HG03520 (cell line): ENCODE measurements around the gene CHD6.

Source experiments
- ATAC-seq: cut with Tn5 transposase; IDR thresholded peaks from one replicate; pipeline ENCODE4 v1.9.1; 2021; ENCODE audit warnings: mild to moderate bottlenecking, moderate library complexity; ENCODE audit not compliant: unreplicated experiment

Gene CHD6

DNA sequence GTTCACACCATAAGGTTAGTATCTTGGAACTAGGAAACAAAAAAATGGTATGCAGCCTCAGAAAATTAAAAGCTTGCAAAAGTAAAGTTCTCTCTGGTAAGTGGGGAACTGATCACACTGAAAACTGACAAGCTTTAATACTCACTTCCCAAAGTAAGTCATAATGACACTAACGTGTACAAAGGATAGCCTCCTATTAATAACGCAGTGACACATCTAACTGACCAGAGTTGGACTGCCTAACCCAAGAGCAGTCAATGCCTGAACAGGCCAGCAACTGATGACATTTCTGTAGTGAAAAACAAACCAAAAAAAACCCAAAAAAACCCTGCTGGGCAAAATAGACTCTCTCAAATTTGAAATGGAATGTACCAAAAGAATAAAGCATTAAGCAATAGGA, 30.7 kb downstream of the CHD6 start:
- ATAC-seq: no peak

DNA sequence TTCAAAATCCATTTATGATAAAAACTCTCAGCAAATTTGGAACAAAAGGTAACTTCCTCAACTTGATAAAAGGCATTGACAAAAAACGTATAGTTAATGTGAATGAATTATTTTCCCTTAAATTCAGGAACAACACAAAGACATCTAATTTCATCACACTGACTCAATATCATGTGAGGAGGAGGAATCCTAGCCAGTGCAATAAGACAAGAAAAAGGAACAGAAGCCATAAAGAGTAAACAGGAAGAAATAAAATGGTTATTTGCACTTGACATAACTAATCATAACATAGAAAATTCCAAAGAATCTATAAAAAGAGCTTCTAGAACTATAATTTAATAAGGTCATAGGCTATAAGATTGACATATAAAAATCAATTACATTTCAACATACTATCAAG, 31.4 kb downstream of the CHD6 start:
- no peak for ATAC-seq

DNA sequence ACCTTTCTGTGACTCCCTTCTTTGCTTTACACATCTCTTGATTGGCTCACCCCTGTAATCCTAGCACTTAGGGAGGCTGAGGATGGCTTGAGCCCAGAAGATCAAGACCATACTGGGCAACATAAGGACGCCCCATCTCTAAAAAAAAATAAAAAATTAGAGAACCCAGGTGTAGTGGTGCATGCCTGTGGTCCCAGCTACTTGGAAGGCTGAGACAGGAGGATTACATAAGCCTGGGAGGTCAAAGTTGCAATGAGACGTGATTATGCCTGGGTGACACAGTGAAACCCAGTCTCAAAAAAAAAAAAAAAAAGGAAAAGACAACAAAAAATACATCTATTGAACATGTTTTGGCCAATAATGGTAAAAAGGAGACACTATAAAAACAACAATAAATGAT, 37.8 kb downstream of the CHD6 start:
- ATAC-seq: no peak

DNA sequence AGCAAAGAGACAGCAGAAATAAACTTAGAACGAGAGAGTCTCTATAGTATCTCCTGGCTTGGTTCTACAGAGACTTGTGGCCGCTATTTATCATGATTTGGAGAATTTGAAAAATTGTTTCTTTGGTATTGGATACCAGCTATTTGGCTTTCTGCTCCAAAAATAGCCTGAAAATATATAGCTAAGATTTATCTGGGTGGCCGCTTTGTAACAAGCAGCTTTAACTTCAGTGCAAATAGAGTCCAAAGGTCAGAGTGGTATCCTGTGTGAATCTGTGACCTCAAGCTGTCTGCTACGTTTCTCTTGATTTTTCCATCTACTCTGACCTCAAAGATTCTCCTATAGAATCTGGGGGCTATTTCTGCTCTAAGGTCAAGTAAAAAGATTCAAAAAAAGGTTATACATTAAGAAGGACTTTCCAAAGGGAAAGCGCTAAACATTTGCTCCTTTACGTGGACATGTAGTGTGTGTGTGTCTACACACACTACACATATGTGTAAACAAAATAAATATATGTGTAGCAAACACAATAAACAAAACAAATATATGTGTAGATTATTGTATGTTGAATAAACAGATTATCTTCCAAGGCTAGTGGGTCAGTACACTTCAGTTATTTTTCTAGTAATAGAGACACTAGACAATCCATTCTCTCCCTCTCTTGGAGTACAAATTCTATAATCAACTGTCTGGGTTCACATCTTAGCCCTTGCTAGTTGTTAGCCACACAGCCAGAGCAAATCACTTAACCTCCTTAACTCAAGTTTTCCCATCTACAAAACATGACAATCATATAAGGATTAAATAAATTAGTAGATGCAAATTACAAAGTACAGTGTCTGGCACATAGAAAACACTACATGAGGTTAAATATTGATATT, 40.8 kb downstream of the CHD6 start:
- no peak for ATAC-seq

DNA sequence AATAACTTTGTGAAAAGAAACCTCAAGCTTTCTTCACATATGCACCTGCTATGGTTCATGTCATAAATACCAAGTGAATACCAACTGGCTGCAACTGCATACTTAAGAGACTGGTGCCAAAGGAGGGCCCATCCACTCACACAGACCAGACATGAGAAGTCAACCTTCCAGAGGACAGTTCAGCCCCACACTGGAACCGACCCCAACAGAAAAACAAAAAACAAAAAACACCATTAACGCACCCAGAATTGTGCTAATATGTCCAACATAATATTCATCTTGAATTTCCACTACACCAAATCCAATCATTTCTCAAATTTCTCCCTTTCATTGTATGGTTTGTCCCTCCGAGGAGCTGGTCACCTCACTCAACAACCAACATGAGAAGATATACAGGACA, 42.8 kb downstream of the CHD6 start:
- no peak for ATAC-seq

DNA sequence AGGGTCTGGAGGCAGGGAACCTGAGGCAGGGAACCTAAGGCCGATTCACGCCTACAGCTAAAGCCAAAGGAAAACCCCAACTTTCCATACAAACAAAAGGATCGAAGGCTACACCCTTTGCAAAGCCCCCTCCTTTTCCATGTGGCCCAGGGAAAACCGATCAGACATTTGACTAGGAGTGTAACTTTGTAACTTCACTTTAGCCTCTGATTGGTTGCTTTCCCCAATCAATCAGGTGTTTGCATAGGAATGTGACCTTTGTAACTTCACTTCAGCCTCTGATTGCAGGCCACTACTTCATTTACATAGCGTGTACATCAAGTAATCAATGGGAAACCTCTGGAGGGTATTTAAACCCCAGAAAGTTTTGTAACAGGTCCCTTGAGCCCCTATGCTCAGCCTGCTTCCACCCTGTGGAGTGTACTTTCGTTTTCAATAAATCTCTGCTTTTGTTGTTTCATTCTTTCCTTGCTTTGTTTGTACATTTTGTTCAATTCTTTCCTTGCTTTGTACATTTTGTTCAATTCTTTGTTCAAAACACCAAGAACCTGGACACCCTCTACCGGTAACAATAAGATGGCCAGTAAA, 43.3 kb downstream of the CHD6 start:
- no peak for ATAC-seq

DNA sequence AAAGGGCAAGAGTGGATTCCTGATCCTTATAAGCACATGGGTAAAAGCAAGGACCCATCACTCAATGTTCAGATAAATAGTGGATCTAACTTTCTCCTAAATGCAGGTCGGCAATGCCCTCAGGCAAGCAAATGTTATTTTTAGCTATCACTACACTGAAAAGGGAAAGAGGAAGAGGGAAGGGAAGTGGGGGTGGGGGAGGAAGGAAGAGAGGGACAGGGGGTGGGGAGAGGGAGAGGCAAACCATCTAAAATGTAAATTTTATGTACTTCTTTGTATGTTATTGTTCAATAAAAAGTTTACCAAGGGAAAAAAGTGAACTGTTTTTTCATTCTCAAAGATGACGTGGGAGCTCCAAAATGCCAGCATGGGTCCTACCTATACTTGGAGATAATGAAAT, 44.2 kb downstream of the CHD6 start:
- no peak for ATAC-seq

DNA sequence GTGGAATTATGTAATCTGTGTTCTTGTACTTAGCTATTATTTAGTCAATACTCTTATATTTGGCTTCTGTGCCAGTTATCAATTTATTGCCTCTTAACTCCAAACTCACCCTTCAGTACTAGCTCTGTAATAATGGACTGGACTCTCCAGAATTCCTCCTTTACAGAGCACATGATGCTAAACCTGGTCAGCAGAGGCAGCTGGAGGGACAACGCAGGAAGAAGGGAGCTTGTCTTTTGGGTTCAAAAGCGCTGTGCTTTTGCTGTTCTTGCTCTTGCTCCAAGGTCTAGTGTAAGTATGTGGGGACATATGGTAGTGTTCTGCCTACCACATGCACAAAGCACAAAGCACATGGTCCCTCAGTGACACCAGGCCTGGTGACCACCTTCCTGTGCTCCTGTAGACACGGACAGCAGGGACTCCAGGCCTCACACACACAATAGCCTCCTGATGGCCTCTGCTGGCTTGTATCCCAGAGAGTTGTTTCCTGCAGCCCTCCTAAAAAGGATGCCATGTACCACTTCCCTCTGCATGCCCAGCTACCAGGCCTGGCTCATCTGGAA, 46.1 kb downstream of the CHD6 start:
- ATAC-seq: no peak

DNA sequence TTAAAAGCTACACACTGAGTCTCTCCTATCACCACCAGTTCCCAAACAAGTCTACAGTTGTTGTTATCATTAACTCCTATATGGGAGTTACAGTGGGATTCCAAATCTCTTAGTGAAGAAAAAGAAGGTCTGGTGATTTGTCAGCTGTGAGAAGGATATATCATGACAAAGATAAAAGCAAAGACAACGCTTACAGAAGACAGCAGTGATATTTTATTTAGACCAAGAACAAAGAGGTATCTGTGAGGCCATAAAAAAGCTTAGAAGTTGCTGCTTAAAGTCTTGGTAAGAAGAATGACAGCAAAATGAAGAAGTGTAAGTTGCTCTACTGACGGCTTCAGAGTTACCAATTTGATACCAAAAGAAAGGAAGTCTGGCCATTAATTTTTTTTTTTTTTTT, 47.2 kb downstream of the CHD6 start:
- no peak for ATAC-seq

DNA sequence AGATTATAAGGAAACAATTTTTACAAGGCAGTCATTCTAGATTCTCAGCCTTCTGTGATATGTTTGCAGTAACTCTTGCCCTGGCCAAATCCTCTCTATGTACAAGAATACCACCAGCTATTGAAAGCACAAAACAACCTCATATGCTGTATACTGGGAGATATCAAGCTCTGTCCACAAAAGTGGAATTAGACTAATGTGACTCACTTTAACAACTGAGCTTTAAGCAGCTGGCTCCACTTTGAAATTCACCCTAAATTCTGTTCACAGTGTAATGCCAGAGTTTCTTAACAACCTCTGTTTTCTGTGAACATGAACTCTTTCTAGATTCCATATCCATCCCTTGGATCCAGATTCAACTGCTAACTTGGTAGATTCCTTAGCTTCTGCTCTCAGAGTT, 47.6 kb downstream of the CHD6 start:
- ATAC-seq: no peak

DNA sequence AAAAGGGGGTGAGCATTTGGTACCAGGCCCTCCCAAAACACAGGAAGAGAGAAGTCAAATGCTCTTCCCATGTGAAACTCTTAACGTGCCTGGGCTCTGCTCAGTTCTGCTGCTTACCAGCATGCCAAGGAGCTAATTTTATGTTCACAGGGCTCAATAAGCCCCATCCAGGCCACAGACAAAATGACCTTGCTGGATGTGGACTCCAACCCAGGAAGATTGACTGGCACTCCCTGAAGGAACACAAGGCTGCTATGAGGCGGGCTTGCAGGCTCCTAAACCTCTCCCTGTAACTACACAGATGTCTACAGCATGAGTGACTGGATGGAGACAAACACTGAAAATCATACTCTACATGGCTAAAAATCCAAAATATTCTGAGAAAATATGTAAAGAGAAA, 50.6 kb downstream of the CHD6 start:
- no peak for ATAC-seq

DNA sequence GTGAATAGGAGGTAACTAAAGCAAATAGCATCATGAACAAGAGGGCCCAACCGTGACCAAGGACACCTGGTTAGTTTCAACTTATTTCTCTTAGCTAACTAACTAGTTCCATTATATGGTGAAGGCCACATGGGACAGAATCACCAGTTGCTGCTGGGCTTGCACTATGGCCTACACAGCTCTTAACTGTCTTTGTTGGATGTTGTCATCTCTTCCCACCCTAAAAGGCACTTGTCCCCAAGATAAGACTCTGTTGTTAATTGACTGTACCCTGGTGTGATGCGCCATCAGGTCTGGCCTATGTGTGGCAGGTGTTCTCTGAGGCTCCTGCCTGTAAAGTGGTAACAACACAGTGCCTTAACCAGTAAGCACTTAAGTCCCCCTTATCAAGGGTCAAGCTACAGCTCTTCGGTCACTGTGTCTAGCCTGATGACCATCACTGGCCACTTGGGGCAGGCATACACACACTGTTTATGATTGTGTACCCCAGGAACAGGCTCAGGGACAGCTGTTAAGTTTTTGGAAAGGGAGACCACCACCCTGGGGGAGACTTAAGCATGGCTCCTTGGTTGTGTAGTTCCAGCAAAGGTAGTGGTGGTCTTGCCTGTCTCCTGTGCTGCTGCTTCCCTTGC, 51.2 kb downstream of the CHD6 start:
- ATAC-seq: no peak

DNA sequence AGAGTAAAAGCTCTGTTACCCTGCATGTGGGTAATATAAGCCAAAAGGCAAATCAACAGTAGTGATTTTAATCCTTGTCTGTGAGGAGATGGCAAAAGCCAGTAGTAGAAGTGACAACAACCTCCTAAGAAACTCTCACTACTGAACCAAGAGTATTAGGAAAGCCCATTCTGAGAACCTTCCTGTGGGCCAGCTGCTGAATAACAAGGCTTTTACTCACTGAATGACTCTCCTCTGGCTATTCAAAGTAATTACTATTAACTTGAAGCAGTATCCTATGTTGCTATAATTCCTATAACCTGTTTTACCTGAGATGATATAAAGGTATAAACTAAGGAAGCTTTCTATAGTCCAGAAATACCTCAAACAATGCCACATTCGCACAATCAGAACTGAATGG, 55.1 kb downstream of the CHD6 start:
- ATAC-seq: no peak

DNA sequence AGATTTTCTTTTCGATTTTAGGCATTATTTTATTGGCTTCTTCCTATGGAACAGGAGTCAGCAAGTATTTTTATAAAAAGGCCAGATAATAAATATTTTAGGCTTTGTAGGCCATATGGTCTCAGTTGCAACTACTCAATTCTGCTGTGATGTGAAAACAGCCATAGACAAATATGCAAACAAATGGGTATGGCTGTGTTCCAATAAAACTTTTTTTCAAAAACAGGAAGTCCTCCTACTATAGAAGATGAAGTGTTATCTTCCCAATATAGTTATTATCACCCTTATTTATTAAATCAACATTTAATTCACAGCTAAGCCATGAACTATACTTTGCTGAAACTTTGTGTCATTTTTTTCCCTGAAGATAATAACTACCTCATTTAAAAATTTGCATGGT, 57.2 kb downstream of the CHD6 start:
- no peak for ATAC-seq

DNA sequence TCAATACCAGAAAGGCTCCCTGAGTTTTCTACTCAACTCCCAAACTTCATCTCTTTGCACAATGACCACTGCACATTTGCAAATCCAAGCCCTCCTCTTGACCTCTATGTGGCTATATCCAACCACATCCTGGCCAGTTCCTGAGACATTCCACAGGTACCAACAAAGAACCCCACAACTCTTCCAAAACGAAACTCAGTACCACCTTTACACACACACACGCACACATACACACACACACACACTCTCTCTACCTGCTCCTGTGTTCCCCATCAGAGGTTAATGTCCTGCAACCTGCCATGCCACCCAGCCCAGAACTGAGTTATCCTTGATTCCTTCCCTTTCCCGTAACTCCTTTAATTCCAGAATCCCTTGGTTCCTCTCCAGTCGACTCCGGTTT, 58.5 kb downstream of the CHD6 start:
- no peak for ATAC-seq

DNA sequence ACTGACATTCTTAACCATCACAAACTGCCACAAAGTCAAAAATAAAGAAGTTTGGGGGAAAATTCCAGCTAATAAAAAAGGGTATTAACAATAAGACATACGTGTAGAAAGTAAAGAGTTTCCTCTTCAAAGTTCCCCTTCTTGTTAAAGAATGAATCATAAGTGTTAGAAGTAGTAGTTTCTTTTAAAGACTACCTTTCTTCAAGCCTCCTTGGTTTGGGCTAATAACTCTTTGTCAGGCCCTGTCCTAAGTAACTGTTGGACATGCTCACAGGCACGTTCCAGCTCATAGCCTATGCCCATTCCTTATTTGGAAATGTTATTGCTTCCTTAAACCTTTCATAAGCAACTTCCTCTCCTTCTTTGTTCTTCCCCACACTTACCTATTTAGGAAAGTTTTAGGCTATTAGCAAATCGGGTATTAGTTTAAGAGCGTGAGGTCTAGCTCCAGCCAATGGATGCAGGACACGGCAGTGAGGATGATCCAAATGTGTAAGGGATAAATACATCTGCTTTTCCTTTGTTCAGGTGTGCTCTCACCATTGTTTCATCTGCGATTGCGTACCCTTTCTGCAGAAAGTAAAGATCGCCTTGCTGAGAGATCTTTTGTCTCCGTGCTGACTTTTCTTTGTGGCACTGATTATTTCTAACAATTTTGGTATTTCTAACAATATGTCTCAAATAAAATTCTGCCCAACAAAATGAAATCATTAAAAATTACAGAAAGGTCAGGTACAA, 64.9 kb downstream of the CHD6 start:
- no peak for ATAC-seq

DNA sequence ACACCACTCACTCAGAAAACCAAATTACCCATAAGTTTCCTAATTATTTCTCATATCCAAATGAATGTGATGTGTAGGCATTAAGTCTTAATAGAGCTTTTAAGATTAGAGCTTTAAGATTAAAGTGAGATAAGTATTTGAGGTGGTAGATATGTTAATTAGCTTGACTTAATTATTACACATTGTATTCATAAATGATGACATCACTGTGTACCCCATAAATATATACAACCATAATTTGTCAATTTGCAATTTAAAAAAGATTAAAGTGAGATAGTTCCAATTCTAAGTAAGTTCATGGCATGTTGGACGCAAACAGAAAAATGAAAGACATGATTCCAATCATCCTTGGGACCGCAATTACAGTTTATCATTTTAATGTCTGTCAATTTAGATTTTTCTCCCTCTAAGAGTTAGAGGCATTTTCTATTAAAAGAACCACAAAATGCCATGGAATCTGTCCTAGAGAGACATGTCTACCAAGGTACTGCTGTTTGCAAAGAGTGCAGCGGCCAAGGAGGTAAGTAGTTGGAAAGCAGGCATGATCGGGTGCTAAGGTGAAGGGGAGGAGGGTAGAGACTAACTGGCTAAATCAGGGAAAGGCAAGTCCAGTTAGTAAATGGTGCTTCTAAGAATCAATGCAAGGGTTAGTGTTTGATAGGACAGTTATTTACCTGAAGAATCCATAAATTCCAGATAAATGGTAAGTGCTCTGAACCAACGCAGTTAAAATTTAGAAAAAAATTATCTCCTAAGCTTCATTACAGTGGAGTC, 65.7 kb downstream of the CHD6 start:
- ATAC-seq: no peak

DNA sequence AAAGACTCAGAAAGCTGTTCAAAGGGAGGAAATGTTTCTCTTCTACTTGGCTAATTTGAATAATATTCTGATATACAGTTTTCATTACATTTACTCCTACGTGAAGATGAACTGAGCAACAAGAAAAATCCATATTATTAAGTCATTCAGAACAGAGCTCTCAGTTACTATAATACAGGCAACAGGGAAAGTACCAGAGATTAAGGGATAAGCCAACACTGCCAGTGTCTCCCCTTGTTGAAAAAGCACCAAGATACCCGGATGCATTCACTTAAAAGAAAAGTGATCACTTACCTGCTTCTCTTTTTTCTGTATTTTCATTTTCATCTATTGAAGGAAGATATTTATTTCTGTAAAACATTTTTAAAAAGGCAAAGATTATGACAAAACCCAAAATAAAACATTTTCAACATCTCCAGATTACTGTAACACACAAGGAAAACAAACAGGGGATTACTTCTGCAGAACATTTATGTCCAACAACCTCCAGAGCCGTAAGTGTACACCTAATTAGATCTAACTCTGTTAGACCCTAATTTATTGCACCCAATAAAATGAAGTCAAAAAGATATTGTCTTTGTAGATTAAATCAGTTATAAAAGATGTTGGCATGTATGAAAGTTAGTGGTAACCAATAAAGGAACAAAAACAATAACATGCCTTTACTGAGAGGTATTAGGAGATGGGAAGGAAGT, 67.0 kb downstream of the CHD6 start:
- ATAC-seq: no peak

DNA sequence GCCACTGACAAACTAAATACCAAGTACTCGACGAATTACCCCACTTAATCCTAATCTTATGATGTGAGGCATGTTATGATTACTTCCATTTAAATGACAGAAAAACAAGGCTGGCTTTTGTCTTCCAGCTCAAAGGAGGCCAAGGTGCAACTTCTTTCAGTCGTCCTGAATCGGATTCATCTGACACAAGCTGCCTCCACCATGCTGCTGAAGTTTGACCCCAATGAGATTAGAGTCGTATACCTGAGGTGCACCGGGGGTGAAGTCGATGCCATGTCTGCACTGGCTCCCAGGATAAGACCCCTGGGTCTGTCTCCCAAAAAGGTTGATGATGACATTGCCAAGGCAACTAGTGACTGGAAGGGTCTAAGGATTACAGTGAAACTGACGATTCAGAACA, 71.0 kb downstream of the CHD6 start:
- no peak for ATAC-seq

DNA sequence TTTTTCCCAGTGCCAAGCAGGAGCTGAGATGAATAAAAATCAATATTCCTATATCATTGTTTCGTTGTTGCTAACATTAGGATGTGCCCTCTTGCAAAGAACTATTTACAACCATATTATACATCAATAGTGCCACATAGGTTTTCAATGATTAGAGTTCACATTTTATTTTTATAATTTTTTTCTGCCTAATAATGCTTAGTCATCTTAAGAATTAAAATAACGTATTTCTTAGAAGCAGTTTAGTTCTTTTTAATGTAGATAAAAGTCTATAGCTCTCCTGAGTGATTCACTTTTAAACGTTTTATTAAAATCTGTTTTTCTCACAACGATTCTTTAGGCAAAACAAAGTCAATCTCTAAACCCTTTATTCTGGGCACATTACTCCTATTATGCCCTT, 71.6 kb downstream of the CHD6 start:
- ATAC-seq: no peak
